HG03103 (cell line): ENCODE measurements around the gene PCGF1.

Experiments used
- ATAC-seq: cut with Tn5 transposase; IDR thresholded peaks from one replicate; pipeline ENCODE4 v1.9.1; 2021; ENCODE audit warnings: low read depth; ENCODE audit not compliant: unreplicated experiment

Gene PCGF1

GRCh38 chr2:74538881-74539339, 31.4 kb upstream of the PCGF1 start:
- no peak for ATAC-seq

- no peak for ATAC-seq
Measured at GRCh38 chr2:74537140-74537539, 29.6 kb upstream of the PCGF1 start.

GRCh38 chr2:74536166-74536950, 28.9 kb upstream of the PCGF1 start:
- no peak for ATAC-seq

- ATAC-seq, result no peak
Measured at GRCh38 chr2:74535440-74535965, 28.0 kb upstream of the PCGF1 start.

GRCh38 chr2:74534411-74534810, 26.9 kb upstream of the PCGF1 start:
- no peak for ATAC-seq

- ATAC-seq, result no peak
Measured at GRCh38 chr2:74533464-74533863, 26.0 kb upstream of the PCGF1 start.

- ATAC-seq, result no peak
Measured at GRCh38 chr2:74532222-74532621, 24.7 kb upstream of the PCGF1 start.

- no peak for ATAC-seq
Measured at GRCh38 chr2:74531666-74532065, 24.2 kb upstream of the PCGF1 start.

- ATAC-seq, result no peak
Measured at GRCh38 chr2:74530239-74531187, 23.0 kb upstream of the PCGF1 start.

GRCh38 chr2:74529357-74530238, 22.1 kb upstream of the PCGF1 start, which contains the start of the genes AUP1 and HTRA2:
TSS of gene AUP1 (minus strand) at chr2:74529706. CDS start at chr2:74529629, 77 bp downstream.
TSS of gene HTRA2 (plus strand) at chr2:74529933. CDS start at chr2:74530007, 74 bp downstream.
- ATAC-seq, result peak; percentile 70

GRCh38 chr2:74528600-74529356, 21.3 kb upstream of the PCGF1 start:
- ATAC-seq, result no peak

- no peak for ATAC-seq
Measured at GRCh38 chr2:74527741-74528140, 20.2 kb upstream of the PCGF1 start.

- no peak for ATAC-seq
Measured at GRCh38 chr2:74526649-74527230, 19.2 kb upstream of the PCGF1 start.

GRCh38 chr2:74525717-74526648, 18.5 kb upstream of the PCGF1 start, which contains the start of gene DQX1:
TSS of gene DQX1 (minus strand) at chr2:74526231. CDS start at chr2:74525729, 502 bp downstream.
- peak; percentile 36 for ATAC-seq

- ATAC-seq, result no peak
Measured at GRCh38 chr2:74524955-74525716, 17.6 kb upstream of the PCGF1 start.

- no peak for ATAC-seq
Measured at GRCh38 chr2:74524005-74524404, 16.5 kb upstream of the PCGF1 start.

GRCh38 chr2:74522516-74522915, 15.0 kb upstream of the PCGF1 start:
- no peak for ATAC-seq
